ENCODE results near the gene RAB10.
A peak's percentile ranks its signal among the peaks of the same experiment; 100 is the strongest.
"Not testable (repeated sequence)": the region's sequence is repeated elsewhere in the genome, so short reads cannot be mapped to it uniquely, and the experiment has no call there.

RAB10 gene

DNA sequence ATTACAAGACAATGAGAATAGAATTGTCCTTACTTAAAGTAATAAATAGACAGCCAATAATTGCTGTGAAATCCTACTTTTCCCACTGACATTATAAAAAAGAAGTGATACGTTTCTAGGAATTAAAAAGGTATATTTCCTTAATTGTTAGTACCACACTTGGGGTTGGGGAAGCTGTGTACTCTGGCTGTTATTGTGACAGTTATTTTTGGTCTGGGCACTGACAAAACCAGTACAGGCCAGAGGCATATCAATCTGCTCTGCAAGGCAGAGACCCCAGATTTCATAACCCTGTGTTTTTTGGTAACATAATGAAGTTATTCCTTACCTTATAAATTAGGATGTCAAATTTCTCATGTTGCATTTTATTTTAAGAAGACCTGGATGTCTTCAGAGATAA is 66.5 kb downstream of the RAB10 start:
- DNase-seq = no peak

DNA sequence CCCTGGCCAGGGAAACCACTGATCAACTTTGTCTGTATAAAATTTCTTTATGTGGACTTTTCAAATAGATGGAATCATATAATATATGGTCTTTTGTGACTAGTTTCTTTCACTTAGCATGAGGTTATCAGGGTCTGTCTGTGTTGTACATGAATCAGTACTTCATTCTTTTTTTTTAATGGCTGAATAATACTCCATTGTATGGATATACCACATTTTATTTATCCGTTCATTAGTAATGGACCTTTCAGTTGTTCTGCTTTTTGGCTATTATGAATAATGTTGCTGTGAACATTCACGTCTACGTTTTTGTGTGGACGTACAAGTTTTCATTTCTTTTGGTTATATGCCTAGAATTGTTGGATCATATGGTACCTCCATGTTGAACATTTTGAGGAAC is 69.9 kb downstream of the RAB10 start:
- no peak for DNase-seq

DNA sequence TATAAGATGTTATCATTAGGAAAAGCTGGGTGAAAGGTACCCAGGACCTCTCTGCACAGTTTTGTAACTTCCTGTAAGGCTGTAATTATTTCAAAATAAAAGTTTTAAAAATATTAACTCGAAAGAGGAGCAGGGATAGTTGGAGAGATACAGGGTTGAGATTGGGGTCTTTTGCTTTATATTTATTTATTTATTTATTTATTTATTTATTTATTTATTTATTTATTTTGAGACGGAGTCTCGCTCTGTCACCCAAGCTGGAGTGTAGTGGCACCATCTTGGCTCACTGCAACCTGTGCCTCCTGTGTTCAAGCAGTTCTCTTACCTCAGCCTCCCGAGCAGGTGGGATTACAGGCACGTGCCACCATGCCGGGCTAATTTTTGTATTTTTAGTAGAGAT is 74.8 kb downstream of the RAB10 start:
- not testable (repeated sequence) for DNase-seq

DNA sequence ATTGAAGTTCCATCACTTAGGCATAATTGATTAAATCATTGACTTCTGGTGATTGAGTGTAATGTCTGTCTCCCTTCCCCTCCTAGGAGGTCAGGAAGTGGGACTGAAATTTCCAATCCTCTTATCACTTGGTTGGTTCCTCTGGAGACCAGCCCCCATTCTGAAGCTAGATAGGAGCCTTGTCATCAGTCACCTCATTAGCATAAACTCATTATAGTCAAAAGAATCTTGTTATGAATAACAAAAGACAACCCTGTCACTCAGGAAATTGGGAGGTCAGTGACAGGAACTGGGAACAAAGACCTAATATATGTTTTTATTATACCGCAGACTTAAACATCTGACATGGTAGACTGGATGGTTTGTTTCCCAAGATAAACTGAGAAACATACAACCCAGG is 78.3 kb downstream of the RAB10 start:
- DNase-seq = no peak

DNA sequence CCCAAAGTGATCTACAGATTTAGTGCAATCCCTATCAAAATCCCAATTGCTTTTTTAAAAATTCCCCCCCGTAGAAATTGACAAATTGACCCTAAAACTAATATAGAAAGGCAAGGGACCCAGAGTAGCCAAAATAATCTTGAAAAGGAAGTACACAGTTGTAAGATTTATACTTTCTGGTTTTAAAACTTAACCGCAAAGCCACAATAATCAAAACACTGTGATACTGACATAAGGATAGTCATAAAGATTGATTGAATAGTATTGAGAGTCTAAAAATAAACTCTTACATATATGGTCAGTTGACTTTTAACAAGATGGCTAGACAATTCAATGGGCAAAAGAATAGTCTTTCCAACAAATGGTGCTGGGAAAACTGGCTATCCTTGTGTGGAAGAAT is 80.3 kb downstream of the RAB10 start:
- no peak for DNase-seq

DNA sequence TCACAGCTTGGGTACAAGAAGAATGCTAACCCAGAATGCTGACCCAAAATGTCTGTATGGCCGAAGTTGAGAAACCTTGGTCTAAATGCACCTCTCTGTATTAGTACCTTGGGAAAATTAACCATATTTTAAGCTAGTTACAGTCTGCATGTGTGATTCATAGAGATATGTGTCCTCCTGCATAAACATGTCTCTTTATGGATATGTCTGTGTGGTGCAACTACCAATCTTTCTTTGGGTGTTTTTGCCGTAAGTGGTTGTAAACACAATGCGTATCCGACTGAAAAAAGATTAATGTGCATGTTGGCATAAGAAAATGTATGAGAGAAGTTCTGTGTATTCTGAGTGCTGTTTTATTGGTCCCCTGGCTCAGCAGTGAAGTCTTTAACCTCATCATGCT is 84.8 kb downstream of the RAB10 start:
- no peak for DNase-seq

DNA sequence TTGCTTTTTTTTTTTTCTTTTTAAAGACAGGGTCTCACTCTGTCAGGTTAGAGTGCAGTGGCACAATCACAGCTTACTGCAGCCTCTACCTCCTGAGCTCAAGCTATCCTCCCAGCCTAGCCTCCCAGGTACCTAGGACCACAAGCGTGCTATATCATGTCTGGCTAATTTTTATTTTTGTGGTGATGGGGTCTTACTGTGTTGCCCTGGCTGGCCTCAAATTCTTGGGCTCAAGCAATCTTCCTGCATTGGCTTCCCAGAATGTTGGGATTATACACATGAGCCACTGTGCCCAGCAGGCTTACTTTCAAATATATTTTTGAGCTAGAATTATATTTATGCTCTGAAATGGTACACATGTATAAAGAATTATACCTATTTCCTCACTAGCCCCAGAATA is 85.6 kb downstream of the RAB10 start:
- DNase-seq = no peak

DNA sequence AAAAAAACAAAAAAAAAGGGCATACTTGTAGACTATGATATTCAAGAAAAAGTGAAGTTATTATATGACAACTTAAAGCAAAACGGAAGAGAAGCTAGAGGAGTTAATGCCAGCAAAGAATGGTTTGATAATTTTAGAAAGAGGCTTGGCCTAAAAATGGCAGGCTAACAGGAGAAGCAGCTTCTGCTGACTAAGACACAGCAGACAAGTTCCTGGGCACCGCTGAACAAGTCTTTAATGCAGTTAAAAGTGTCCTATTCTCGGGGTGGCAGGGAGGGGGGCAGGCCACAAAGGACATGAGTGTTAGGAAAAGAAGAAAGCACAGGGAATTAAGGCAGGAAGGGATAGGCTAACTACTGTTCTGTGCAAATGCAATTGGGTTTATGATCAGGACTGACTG is 88.7 kb downstream of the RAB10 start:
- no peak for DNase-seq

DNA sequence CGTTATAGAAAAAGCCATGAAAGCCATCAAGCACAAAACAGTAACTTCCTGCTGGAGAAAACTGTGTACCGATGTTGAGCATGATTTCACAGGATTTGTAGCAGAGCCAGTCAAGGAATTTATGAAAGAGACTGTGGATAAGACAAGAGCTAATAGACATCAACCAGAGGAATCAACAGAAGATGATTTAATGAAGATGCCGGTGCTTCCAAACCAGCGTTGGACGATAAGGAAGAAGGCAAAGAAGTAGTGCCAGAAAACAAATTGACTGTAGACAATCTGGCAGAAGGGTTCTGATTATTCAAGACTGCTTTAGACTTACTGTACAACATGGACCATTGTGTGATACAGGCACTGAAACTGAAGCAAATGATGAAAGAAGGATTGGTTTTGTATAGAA is 89.5 kb downstream of the RAB10 start:
- no peak for DNase-seq

DNA sequence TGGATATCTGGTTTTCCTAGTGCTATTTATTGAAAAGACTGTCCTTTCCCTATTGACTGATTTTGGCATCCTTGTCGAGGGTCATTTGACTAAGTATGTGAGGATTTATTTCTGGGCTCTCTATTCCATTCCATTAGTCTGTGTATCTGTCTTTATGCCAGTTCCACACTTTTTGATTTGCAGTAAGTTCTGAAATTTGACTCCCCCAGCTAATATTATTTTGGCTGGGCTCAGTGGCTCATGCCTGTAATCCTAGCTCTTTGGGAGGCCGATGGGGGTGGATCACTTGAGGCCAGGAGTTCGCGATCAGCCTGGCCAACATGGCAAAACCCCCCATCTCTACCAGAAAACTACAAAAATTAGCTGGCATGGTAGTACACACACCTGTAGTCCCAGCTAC is 92.2 kb downstream of the RAB10 start:
- no peak for DNase-seq

DNA sequence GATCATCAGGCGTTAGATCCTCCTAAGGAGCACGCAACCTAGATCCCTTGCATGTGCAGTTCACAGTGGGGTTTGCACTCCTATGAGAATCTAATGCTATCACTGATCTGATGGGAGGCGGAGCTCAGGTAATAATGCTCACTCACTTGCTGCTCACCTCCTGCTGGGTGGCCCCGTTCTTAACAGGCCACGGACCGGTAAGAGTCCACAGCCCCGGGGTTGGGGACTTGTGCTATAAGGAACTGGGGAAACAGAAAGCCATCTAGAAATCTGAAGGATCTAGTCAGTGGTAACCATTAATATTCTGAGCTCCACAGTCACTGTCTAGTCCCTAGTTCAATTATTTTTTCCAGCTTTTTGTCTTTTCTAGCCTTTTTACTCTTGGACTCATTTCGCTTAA is 94.3 kb downstream of the RAB10 start:
- no peak for DNase-seq

DNA sequence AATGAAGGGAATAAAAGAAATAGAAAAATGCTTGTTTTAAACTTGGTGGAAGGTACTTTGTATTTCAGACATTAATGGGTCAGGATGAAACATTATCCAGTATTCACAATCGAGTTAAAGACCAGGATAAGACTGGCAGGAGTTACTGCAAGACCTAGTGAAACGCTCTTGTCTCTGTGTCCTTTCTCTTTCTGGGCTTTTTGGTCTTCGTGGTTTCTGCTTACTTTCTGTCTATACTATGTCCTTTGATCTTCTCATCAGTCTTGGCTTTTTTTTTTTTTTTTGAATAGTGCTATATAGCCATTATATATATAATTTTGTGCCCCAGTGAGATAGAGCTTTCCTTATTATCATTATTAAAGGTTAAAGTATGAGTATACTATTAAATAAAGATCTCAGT is 96.9 kb downstream of the RAB10 start:
- no peak for DNase-seq

DNA sequence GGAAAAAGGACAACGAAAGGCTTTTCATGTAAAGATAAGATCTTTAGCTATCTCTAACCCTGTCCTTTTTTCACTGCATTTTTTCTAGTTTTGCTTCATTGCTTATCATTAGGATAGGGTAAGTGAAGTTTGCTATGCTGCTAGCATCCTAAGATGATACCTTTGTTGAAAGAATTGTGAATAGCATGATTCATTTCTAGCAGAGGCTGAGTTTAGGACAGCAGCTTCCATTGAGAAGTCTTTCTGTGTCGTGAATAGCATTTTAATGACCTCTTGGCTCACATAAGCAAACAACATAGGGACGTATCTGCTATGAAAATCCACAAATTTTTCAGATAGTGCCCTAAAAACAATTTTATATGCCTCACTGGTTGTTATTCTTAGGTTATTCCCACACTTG is 102.6 kb downstream of the RAB10 start:
- no peak for DNase-seq

DNA sequence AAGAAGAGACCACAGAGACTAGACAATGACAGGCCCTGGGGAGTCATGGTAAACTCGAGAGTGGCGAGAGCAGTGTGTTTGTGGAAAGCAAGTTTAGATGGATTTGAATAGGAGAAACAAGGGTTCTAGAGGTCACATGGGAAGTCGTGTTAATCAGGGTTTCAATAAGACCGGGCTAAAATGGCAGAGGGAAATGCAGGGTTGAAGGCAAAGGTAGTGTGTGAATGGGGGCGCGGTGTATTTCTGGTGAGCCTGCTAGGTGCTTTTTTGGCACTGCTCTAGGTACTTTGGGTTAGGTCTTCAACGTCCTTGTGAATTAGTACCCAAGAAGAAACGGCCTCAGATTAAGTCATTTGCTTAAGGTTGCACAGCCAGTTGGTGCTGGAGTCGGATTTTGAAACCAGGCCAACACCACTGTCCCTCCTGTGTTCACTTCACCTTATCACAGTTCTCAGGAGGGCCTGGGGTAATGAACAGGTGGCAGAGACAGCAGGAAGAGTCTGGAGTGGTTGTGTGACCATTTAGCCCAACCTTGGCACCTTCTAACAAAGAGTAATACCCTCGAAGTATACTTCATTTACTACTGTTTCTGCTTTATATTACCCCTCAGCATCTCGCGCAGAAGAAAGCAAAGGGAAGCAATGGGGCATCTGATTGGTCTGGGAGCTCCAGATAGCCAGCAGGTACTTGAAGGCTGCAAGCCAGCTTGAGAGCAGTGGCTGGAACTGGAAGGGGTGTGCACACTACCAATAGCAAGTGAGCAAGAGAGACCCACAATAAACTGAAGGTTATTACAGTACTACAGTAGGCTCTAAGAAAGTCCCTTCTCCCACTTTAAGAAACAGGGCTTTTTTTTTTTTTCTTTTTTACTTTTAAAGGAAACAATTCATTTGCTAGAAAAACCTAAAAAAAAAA is 105.6 kb downstream of the RAB10 start:
- DNase-seq = no peak

DNA sequence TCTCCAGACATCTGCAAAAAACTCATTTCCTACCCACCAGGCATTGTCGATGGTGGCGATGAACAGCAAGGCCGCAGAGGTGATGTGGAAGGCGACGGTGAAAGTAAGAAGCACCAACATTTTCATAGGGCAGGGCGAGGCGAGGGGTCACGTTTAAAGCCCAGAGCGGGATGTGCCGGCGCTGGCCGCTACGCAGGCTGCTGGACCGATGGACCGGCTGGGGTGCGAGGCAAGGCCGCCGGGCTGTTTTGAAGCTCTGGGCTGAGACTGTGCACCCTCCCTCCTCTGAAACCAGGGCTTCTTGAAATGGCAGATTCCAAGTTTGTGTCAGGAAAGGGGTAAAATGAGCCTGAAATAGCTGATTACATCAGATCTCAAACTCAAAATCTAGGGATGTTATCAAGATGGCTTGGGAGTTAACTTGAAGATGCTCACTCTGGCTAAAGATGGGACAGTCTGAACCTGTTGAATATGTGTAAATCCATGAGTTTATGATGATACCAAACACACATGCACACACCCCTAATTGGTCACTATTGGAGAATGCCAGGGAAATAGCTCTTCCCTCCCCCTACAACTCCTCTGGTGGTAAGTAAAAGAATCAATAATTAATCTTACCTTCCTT is 107.4 kb downstream of the RAB10 start:
- no peak for DNase-seq

DNA sequence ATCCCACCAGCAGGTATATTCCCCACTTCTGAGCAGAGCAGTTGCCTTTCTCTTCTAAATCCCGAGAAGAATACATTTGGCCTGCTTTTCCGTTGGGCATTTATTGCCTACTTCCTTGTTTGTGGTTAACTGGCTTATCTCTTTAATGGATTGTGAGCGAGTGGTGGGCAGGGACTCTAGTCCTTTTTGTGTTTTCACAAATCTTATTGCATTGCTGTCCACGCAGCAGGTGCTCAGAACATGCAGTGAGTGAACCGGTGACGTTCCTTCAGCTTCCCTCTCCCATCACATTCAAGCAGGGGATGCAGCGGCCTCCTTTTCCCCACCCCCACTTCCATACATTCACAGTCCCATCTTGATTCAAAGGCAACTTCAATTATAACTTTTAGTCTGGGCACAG is 110.1 kb downstream of the RAB10 start:
- DNase-seq = no peak

DNA sequence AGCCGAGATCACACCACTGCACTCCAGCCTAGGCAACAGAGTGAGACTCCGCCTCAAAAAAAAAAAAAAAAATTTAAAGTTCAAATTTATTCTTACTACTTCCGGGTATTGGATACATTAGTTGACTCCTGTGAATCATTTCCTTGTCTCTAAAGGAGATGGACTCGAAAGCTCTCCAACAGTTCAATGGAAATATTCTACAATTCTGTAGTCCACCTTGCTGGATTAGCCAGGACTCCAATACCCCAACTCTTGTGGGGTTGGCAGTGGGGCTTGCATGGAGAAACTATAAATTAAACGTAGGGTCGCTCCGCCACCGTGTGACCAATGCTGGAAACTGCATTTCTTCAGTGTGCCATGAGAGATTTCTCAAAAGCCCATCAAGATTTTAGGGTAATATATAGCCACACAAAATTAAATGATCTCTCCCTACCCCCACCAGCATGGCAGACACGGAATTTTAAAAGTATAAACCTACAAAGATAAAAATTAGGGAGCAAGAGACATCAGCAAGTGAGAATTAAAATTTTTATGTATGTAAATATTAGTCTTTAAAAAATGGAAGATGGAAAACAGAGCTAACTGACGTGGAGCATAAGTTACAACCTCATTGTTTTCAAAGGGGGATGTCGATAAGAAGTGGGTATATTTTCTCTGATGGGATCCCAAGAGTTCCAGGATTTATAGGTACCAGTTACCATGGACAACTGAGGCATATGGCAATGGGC is 111.2 kb downstream of the RAB10 start:
- peak; percentile 33 for DNase-seq

DNA sequence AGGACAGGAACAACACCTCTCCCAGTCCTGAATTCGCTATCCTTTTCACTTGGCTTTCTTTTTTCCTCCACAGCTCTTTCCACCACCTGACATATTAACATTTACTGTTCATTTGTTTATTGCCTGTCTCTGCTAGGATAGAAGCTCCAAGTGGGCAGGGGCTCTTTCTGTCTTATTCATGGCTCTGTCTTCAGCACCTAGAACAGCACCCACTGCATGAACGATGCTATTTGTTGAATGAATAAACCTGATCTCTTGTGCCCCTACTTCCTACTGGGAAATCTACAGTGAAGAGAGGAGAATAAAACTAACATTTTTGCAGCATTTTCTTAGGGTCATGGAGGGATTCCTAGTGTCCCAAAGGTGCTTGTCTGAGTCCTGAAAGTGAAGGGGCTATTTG is 114.6 kb downstream of the RAB10 start:
- DNase-seq = no peak

DNA sequence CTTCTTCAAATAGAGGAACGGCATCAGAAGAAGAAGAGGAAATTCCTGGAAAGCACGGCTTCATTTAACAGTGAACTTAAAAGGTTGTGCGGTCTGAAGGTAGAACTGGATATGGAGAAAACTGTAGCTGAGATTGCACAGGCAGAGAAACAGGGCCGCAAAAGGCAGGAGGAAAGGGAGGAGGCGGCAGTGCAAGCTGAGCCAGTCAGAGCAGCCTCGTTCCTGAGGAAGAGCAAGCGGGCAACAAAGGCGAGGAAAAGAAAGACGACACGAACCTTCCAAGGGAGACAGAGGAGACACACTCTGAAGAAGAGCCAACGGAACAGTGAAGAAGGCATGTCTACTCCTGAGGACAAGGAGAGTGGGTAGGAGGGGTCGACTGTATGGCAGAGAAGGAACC is 116.4 kb downstream of the RAB10 start:
- no peak for DNase-seq

DNA sequence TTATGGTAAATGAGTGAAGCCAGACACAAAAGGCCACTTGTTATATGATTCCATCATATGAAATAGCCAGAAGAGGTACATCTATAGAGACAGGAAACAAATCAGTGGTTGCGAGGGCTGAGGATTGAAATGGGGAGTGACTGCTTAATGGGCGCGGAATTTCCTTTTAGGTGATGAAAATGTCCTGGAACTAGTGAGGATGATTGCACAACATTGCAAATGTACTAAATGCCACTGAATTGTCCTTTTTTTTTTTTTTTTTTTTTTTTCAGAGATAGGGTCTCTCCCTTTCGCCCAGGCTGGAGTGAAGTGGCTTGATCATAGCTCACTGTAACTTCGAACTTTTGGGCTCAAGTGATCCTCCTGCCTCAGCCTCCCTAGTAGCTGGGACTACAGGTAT is 123.7 kb downstream of the RAB10 start:
- no peak for DNase-seq

DNA sequence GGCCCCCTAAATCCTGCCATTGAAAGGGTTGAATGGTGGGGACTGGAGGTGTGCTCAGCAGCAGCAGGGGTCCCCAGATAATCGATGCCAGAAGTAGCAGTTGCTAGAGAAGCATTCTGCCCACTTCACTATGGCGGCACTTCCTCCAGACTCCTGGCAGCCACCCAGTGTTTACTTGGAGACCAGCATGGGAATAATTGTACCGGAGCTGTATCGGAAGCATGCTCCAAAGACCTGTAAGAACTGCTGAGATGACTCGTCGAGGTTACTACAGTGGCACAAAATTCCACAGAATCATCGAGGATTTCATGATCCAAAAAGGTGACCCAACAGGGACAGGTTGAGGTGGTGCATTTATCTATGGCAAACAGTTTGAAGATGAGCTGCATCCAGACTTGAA is 128.0 kb downstream of the RAB10 start:
- no peak for DNase-seq

DNA sequence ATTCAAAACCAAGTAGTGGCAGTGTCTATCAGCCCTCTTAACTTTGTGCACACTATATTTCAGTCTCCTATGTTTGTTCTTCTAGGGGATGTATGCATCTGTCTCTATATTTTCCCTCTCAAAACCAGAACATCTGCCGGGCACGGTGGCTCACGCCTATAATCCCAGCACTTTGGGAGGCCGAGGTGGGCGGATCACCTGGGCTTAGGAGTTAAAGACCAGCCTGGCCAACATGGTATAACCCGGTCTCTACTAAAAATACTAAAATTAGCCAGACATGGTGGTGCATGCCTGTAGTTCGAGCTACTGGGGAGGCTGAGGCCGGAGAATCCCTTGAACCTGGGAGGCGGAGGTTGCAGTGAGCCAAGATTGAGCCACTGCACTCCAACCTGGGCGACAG is 129.1 kb downstream of the RAB10 start:
- DNase-seq = no peak

DNA sequence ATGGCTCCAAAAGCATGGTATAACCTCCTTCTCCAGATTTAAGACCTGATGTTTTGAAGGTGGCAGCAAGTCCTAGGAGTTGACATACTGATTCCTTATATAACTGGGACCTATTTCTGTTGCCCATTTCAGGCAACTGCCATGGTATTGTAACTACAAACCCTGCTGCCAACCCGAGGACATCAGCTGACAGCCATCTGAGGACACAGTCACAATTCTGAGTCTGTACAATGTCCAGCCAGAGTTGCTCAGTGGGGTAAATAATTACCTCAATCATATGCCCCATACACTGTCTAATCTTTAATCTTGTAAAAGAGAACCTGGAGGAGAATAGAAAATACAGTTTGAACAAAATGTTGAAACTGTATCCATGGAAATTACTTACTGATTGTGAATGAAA is 130.3 kb downstream of the RAB10 start:
- DNase-seq = no peak

DNA sequence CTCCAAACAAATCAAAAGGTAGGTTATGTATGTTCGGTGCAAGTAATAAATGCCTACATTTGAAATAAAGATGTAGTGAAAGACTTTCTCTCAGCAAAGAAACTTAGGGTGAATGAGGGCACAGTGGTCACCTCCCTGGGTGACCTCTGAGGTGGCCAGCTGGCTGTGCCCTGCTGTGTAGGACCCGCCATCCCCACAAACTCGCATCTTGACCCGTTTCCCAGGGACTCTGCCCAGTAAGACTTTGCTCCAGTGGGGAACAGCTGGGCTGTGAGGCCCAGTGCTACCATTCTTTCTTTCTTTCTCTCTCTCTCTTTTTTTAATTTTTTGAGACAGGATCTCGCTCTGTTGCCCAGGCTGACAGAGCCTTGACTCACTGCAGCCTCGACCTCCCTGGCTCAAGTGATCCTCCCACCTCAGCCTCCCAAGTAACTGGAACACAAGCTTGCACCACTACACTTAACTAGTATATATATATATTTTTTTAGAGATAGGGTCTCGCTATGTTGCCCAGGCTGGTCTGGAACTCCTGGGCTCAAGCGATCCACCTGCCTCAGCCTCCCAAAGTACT is 130.8 kb downstream of the RAB10 start:
- no peak for DNase-seq

Measured in NCI-H1092 treated with DMSO at 0.1 percent for 48 hours (cell line).